ENCODE data around the gene CERS6.
A peak's percentile ranks its signal among the peaks of the same experiment; 100 is the strongest.

The CERS6 gene

DNA sequence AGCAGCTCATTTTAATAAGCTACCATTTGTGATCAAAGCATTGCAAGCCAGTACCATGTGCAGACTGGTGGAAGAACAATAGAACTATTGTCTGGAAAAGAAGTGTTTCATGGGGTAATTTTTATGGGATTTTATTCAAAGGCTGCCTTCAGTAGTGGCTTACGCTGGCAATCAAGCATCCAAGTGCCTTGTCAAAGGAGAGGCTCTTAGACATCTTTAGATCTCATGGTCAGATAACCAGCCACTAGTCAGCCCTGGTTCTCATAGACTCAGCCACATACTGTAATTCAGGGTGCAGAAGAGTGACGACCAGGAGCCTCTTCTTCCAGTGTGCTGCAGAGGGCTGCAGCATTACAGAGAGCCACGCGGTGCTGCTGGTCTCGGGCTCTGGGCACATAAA, 247.9 kb downstream of the CERS6 start:
- no peak for DNase-seq (ENCODE audit: low read depth)

DNA sequence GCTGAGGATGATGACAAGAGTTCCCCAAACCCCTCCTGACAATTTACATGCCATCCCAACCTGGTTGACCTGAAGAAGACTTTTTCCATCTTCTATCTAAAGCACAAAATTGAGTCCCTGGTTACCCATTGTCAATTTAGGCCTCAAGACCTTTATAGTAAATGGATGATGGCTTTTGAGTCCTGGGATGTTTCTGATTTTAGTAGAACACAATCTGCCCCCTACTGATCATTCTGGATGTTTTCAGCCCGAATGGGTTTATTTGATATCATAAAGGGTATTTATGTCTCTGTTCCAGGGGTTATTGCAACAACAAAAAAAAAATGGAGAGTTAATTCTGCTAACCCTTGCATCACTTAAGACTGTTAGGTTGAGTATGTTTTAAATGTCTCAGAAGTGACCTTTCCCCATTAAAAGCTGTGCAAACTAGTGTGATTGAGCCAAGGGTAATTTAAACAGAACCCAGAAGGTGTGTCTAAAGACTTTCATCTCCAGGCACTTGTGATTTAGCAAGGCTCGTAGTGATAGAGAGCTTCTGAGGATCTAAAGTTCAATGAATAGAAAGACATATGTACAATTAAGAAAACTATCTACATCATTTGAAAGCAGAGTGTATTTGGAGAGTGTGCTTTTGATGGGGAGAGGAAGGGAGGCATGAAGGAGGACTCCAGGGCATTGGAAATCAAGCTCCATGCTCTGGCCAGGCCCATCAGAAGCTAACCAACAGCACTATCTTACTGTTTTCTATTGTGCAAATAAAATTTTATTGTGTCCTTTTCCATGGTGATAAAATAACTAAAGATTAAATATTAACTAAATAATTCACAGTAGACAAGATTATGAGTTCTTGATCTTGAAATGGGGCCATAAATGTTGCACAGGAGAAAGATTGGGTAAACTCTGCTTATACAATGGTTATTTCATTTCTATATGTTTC, 249.7 kb downstream of the CERS6 start:
- no peak for DNase-seq (ENCODE audit: low read depth)

DNA sequence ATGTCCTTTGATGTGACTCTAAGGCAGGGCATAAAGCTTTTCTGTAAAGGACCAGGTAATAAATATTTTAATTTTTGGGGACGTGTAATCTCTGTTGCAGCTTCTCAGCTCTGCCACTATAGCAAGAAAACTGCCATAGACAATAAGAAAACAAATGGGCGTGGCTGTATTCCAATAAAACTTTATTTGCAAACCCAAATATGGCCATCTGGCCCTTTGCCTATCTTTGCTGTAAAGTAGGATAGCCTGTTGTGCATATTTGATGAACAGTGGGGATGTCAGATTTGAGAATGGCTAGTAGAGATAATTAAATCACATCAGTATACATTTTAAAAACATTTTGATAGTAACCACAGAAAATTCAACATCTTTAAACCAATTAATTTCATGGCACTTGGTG, 250.7 kb downstream of the CERS6 start:
- no peak for DNase-seq (ENCODE audit: low read depth)

DNA sequence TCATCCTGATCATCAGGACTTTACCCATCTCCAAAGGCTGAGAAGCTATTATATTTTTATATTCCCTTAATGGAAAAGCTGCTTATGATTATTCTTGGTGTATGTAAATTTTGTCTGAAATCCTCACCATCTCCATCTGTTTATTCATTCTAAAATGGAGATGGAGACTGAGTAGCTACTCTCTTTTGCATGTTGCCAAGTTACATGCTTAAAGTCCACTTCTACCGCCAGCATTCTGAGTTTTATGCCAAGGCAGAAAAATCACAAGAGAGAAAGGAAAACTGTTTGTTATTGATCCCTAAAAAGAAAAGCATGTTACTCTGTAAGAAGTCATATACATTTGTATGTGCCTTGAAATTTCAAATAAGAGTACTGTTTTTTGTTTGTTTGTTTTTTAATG, 252.0 kb downstream of the CERS6 start:
- no peak for DNase-seq (ENCODE audit: low read depth)

DNA sequence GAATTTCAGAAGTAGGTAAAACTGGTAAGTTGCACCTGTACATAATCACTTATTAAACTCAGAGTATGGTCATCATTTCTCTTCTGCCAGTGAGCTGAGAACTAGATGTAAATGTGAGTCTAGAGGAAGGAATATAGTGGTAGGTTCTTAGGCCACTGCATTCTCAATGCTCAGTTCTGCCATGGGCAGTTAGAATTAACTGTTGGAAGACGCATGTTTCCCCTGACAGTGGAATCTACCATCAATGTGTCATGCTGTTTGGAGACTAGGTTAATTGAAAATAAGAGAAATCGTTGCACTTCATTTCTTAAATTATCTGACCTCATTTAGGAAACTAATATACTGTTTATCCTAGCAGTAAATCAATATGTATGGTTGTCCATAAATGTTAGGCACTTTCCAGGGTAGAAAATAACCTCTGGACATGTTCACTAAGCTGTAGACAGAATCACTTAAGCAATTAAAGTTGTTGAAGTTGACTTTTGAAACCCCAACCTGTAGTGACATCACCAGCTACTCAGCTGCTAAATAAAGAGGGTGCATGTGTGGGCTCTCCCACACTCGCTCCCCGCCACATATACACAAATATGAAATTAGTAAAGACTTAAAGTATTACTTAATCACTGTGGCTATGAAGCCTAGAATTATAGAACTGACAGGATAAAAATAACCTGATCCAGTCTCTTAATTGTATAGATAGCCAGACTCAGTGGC, 254.8 kb downstream of the CERS6 start:
- DNase-seq (ENCODE audit: low read depth): no peak

DNA sequence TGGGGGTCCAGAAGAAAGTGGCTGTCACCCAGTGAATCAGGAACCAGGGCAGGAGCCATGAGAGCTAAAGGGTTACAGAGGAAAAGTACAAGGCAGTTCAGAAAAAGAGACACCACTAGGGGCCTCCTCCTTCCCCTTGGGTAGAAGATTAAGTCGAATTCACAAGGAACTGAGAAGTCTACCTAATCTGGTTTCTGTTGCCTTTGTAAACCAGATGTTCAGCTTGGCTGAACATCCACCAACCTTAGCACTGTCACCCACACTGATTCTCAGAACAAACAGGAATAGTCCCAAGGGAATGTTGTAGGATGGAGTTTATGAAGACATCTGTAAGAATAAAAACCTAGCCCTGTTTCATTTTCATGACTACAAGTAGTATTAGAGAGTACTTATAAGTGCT, 256.0 kb downstream of the CERS6 start:
- DNase-seq (ENCODE audit: low read depth): no peak

DNA sequence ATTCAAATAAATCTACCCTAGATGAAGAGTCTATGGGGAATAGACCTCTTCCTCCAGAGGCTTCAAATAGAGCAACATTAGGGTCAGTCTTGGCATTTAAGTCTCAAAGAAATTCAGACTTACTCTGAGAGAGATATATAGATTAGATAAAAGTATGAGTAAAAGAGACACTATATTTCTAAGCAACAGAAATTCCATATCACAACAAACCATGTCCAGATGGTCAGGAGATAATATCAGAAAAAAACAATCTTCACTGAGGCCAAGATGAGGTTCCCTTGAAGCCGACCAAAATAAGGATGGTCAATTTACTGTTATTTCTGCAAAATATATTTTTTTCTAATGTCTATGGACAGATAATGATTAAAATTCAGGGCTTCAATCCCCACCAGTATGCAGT, 257.3 kb downstream of the CERS6 start:
- DNase-seq (ENCODE audit: low read depth): no peak

DNA sequence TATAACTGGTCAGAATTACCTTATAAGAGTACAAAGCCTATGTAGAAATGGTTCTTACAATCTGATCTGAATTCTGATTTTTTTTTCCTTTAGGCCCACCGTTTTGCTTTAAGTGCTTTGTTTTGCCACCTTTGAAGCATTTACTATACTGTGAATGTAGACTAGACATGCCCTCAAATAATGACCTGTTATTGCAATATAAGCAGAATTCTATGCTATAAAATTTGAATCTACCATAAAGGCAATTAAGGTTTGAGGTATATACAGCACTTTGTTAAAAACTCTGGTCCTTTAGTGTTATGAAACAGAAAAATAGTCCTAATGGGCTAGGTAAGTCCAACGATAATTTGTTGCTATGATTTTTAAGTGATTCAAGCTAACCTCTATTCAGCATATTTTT, 259.8 kb downstream of the CERS6 start:
- no peak for DNase-seq (ENCODE audit: low read depth)

DNA sequence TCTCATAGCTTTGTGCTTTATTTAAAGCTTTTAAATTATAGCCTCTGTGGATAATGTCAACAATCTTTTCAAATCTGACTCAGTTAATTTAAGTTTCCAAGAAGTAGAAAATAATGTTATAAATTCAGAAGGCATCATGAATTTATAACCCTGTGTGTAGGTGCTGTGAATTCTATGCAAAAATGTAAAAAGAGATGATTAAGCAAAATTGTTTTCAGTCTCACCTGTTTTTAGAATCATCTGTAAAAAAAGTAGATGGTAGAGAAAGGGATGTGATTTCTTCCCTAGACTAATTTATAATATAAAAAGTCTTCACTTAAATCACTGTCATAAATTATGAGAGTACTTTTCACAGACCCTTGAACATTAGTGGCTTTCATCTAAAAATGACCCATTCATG, 260.8 kb downstream of the CERS6 start:
- DNase-seq (ENCODE audit: low read depth): no peak

DNA sequence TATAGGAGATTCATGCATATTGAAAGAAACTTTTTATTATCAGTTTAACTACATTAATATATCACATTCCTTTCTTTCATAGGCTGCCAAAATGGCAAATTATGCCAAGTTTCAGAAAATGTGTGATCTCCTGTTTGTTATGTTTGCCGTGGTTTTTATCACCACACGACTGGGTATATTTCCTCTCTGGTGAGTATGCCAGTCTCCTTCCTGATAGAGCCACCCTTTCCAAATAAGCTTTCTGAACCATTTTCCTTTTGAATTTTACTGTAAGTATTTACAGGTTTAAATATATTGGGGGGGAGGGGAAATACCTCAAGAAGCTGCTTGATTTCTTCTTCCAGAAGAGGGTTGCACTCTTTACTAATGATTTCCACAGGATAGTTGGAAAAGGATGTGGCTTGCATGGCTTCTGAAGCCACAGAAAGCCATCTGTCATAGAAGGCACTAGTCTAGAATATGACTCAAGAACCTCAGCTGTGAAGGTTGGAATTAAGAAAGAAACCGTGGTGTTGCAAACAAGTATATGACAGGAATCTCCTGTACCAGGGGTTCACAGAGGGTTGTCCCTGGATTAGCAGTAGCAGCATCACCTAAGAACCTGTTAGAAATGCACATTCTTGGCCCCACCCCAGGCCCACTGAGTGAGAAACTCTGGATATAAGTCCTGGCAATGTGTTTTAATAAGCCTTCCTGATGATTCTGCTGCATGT, 261.9 kb downstream of the CERS6 start:
- no peak for DNase-seq (ENCODE audit: low read depth)

DNA sequence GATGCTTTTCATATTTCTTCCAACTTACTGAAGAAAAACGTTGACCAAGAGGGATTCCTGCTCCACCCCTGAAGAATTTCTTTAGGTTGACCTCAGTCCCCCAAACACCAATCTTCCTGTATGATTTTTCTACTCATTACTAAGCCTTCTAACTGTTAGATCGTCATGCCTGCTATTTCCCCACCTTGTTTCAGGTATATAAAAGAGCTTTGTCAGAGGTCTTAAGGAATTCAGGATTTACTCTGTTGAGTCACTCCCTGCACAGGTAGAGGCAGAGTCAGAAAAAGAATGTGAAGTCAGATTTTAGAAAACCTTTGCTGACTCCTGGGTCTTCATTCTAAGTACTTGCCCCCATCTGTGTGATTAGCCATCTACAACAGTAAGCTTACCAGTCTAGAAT, 262.6 kb downstream of the CERS6 start:
- no peak for DNase-seq (ENCODE audit: low read depth)

DNA sequence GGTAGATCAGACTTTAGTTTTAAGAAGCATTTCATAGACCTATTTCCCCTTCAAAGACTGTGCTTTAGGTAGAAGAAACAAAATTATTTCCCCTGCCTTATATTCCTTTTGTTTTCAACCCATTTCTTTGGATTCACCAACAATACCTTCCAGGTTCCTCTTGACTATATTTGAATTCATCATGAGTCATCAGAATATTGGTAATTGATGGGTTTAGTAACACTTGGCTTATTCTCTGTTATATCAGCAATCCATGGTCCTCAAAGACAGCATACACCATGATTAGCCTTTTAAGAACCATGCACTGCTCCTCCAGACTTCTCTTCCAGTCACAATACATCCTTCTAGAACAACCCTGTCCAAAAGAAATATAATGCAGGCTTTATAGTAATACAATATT, 263.4 kb downstream of the CERS6 start:
- DNase-seq (ENCODE audit: low read depth): no peak

DNA sequence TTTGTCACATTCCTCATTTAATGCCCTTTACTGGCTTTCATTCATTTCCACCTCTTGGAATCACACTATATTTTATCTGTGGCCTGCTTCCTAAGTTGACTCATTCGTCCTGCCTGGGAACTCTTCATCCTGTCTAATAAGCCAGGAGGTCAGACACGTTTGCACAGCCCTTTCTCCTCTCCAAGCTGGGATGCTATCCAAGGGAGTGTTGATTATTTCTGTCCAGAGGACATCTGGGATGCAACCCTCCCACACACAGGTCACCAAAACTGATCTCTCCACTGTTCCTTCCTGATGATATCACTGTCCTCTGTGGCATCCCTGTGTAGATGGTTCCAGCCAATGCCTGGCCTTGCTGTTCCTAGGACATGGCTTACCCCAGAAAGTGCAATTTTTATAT, 266.5 kb downstream of the CERS6 start:
- DNase-seq (ENCODE audit: low read depth): peak; percentile 70

DNA sequence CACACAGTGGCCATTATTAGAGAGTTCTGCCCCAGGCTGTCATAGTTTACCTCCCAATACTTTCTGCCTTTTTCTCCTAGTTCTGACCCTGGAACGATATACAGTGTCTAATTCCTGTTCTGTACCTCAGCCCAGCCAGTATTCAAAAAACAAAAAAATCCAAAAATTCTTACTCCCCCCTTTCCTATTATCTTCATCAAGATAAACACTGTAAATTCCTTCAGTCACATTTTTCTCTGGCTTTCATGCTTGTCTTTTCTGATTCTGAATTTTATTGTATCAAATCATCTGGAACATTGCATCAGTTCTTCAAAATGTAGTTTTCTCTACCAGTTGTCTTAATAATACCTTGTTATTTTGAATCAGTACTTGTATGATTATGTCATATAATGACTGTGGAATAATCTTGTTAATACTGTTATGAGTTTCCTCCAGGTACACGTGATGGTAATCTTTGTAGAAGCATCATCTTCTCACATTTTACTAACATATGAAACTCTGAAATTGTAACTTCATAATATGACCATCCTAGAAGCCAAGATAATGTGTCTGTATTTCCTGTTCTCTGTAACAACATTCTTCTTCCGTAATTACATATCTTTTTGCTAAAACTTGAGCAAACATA, 267.3 kb downstream of the CERS6 start:
- DNase-seq (ENCODE audit: low read depth): no peak

DNA sequence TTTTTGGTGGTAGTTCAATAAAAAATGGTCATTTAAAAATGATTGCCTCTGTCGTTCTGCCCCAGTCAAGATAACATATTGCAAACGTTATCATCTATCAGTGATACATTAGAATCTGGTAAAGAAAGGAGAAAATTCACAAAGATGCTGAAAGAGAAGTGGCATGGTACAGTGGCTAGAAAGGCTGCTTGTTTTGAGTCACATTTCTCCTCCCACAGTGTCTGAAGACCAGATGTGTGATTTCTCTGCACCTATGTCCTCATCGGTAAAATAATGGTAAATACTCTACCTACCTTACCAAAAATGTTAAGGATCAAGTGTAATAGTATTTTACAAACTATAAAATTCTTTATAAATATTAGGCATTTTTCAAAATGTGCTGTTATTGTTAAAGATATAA, 270.3 kb downstream of the CERS6 start:
- no peak for DNase-seq (ENCODE audit: low read depth)

DNA sequence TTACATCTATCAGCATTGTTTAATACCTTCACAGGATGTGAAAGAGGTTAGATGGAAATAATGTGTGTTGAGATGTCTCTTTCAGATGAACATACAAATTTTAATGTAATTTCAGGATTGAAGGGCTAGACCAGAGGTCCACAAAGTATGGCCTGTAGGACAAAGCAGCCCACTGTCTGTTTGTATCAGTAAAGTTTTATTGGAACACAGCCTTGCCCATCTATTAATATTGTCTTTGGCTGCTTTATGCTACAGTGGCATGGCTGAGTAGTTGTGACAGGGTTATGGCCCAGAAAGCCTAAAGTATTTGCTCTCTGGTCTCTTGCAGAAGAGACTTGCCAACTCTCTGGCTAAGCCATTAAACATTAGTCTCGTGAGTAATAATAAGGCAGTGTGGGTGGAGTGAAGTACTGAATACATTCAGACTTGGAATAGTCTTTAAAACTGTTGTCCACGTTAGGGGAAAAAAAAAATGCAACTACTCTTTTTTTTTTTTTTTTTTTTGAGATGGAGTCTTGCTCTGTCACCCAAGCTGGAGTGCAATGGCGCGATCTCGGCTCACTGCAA, 271.9 kb downstream of the CERS6 start:
- no peak for DNase-seq (ENCODE audit: low read depth)

DNA sequence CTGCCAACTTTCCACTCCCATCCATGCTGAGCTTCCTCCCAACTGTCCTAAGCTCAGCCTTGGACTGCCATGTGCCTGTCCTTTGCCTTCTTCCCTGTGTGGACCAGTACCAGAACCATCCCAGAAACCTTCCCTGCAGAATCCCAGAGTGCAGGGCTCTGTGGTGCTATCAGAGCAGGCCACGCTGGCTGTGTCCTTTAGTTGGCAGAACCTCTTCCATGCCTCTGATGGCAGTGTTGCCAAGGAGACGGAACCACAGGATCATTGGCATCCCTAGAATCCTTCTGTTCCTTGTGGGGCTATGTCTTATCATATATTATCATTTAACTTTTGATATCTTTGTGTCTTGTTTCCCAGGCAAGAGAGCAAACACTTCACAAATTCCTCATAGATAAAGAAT, 273.4 kb downstream of the CERS6 start:
- DNase-seq (ENCODE audit: low read depth): no peak

DNA sequence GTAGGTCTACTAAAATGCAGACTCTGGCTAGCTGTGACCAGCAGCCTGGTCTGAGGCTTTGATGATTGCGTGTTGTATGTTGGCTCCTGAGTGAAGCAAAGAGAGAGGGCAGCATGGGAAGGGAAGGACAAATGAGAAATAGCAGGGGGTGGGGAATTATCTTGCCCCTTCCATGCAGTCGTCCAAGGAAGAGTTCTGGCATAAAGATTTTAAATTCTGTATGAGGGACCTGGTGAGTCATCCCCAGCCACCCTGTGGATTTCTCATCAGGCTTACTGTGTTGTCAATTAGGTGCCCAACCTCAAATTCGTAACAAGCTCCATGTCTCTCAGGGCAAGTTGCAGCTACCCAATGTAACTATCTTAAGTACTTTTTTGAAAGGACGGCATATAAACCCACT, 274.3 kb downstream of the CERS6 start:
- no peak for DNase-seq (ENCODE audit: low read depth)

DNA sequence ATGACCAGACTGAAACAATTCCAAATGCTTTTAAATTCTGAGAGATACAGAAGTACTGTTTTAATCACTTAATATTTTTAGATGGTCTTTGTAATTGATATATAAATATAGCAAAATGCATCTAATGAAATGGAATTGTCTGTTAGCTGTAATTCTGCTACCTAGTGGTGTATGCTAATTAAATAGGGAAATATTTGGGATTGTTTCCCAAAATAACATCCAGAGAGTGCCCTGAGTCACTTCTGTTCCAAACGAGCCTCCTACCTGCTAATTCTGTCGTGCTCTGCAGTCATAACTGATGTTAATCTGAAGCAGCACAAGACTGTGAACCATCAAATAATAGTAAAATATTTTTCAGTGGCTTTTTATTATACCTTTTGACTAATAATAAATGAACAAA, 274.9 kb downstream of the CERS6 start:
- no peak for DNase-seq (ENCODE audit: low read depth)

DNA sequence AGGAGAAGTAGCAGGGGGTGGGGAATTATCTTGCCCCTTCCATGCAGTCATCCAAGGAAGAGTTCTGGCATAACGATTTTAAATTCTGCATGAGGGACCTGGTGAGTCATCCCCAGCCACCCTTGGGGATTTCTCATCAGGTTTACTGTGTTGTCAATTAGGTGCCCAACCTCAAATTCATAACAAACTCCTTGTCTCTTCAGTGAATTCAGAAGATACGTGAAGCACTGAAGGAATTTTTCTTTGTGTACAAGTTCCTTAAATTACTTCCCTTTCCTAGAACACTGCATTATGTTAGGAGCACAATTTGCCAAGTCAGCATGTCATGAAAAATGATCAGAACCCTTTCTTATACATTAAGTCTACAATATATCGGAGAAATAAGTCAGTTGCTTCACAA, 275.5 kb downstream of the CERS6 start:
- DNase-seq (ENCODE audit: low read depth): no peak

DNA sequence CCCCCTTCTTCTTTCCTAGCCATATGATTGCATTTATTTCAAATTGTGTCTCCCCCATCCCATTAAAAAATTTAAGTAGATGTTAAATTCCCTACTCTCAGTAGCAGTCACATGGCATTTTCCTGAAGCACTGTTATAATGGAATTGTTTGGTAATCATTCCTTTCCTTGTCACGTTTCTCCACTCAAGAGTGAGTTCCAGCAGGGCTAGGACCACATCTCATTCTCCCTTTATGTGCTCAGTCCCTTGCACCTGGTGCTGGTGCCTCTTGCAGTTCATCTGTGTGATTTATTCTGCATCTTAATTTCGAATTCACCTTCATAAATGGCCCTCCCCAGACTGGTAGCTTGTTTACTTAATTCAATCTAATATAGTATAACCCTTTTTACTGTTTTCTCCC, 276.0 kb downstream of the CERS6 start:
- DNase-seq (ENCODE audit: low read depth): no peak

DNA sequence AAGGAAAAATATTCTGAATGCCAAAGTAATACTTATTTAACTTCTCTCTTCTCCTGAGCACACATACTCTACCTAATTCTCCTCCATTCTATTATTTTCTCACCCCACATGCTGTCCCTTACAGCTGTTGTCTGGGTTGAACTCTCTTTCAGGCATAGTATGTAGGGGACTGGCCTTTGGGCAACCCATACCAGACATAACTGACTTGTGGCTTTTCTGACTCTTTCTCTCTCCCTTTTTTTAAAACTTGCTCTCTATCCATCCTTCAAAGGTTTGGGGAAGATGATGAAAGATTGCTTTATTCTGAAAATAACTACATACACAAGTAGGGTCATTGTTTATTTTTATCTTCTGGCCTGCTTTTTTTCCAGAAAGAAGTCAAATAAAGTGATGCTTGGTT, 276.4 kb downstream of the CERS6 start:
- DNase-seq (ENCODE audit: low read depth): no peak
